Parathyroid adenoma (tissue), 2 donors: ENCODE results near the gene PIGS.

Experiments
- H2AFZ ChIP-seq: fragments of 300-600 bp; sonication (generic); one replicate; pipeline ENCODE4 v1.7.0; 2017; ENCODE audit warnings: antibody characterized with exemption, mild to moderate bottlenecking
- H3K27ac ChIP-seq: fragments of 300-600 bp; sonication (generic); one replicate; pipeline ENCODE4 v1.7.0; 2017
- H3K27me3 ChIP-seq: fragments of 300-600 bp; sonication (generic); one replicate; pipeline ENCODE4 v1.7.0; 2017; ENCODE audit warnings: low read length; ENCODE audit not compliant: control insufficient read depth, insufficient read depth
- H3K36me3 ChIP-seq: fragments of 300-600 bp; sonication (generic); one replicate; pipeline ENCODE4 v1.7.0; 2017; ENCODE audit warnings: low read length; ENCODE audit not compliant: control insufficient read depth, insufficient read depth
- H3K4me1 ChIP-seq: fragments of 300-600 bp; sonication (generic); one replicate; pipeline ENCODE4 v1.7.0; 2017; ENCODE audit warnings: control low read depth
- H3K4me2 ChIP-seq: fragments of 300-600 bp; sonication (generic); one replicate; pipeline ENCODE4 v1.7.0; 2017; ENCODE audit warnings: low read length
- H3K4me3 ChIP-seq: fragments of 300-600 bp; sonication (generic); one replicate; pipeline ENCODE4 v1.7.0; 2017; ENCODE audit warnings: low read depth, low read length
- H3K79me2 ChIP-seq: fragments of 300-600 bp; sonication (generic); one replicate; pipeline ENCODE4 v1.7.0; 2017; ENCODE audit warnings: control low read depth
- H3K9ac ChIP-seq: fragments of 300-600 bp; sonication (generic); one replicate; pipeline ENCODE4 v1.7.0; 2017; ENCODE audit warnings: mild to moderate bottlenecking
- H3K9me3 ChIP-seq: fragments of 300-600 bp; sonication (generic); one replicate; pipeline ENCODE4 v1.7.0; 2017; ENCODE audit warnings: low read length; ENCODE audit not compliant: control insufficient read depth
- TF ChIP-seq, protein P1 (sequence below): fragments of 300-600 bp; sonication (generic); IDR thresholded peaks from one replicate; pipeline ENCODE4 v1.7.0; 2017; ENCODE audit warnings: antibody characterized with exemption, mild to moderate bottlenecking
- donor health status: primary hyperparathyroidism.

Gene PIGS

DNA sequence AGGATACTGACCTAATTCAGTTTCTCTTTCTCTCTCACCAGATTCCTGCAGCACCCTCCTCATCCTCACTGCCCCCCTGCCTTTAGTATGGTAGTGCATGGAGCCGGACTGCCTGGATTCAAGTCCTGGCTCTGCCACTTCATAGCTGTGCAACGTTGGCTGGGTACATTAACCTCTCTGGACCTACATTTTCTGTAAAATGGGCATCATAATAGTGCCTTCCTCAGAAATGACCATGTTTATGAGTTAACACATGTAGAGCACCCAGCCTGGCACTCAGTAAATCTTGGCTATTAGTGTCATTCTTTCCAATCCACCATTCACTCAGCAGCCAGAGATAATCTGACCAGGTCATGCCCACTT, 26.2 kb downstream of the PIGS start:
- Histone ChIP-seq H3K9me3 (no peaks in the 10 kb centered on the region), H3K4me1 (no peaks in the 10 kb centered on the region), H3K4me3 (no peak overlapping the region), H3K79me2 (no peaks in the 10 kb centered on the region), H3K27me3 (no peaks in the 10 kb centered on the region), H3K9ac (no peak overlapping the region), H3K4me2 (no peak overlapping the region), H3K27ac (no peak overlapping the region), H3K36me3 (no peaks in the 10 kb centered on the region), H2AFZ (no peak overlapping the region)
- TF ChIP-seq, protein P1, sequence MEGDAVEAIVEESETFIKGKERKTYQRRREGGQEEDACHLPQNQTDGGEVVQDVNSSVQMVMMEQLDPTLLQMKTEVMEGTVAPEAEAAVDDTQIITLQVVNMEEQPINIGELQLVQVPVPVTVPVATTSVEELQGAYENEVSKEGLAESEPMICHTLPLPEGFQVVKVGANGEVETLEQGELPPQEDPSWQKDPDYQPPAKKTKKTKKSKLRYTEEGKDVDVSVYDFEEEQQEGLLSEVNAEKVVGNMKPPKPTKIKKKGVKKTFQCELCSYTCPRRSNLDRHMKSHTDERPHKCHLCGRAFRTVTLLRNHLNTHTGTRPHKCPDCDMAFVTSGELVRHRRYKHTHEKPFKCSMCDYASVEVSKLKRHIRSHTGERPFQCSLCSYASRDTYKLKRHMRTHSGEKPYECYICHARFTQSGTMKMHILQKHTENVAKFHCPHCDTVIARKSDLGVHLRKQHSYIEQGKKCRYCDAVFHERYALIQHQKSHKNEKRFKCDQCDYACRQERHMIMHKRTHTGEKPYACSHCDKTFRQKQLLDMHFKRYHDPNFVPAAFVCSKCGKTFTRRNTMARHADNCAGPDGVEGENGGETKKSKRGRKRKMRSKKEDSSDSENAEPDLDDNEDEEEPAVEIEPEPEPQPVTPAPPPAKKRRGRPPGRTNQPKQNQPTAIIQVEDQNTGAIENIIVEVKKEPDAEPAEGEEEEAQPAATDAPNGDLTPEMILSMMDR = no peak

DNA sequence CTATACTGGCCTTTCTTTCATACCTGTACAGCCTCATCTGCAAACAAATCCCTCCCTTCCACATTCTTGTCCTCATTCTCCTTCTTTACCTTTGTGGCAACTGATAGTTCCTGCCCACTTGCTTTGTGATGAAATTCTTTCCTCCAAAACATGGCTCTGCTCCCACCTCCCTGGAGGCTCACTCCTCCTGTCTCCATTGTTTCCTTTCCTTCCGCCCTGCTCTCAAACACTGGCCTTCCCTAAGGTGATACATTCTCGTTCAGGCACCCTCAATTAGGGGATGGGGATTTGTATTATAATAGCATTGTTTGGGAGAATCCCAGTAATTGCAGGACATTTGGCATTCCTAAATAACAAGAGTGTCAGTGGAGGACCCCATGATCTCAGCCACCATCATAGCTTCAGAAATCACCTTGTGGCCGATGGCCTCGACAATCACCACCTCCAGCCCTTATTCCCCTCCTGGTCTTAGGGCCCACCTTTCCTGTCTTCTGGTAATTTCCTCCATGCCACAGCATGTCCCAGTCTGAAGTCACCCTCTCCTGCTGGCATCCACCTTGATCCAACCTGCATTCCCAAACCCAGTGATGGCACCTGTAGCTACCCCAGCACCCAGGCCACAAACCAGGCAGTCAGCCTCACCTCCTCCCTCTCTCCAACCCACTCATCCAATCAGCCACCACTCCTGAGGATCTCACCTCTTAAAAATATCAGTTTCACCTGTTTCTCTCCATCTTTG, 26.8 kb downstream of the PIGS start:
- Histone ChIP-seq H3K79me2 (no peaks in the 10 kb centered on the region), H3K36me3 (no peaks in the 10 kb centered on the region), H3K27me3 (no peaks in the 10 kb centered on the region), H3K4me2 (no peak overlapping the region), H3K9me3 (no peaks in the 10 kb centered on the region), H3K4me3 (no peak overlapping the region), H3K4me1 (no peaks in the 10 kb centered on the region), H3K27ac (no peak overlapping the region), H3K9ac (no peak overlapping the region), H2AFZ (no peak overlapping the region)
- TF ChIP-seq, protein P1 = no peak

DNA sequence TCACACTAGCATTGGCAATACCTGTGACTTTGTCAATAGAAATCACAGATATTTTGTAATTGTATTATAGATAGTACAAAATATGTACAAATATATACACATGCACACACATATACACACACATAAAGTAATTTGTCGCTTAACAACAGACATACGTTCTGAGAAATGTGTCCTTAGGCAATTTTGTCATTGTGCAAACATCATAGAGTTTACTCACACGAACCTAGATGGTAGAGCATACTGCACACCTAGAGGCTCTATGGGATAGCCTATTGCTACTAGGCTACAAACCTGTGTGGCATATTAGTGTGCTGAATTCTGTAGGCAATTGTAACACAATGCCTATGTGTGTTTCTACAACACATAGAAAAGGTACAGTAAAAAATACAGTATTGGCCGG, 29.9 kb downstream of the PIGS start:
- no peaks in the 10 kb centered on the region for H3K79me2 ChIP-seq
- H3K4me2 ChIP-seq = no peak overlapping the region
- no peaks in the 10 kb centered on the region for H3K36me3 ChIP-seq
- no peak overlapping the region for H3K27ac ChIP-seq
- H2AFZ ChIP-seq = no peak overlapping the region
- H3K9ac ChIP-seq = no peak overlapping the region
- H3K9me3 ChIP-seq = no peaks in the 10 kb centered on the region
- H3K4me1 ChIP-seq = no peaks in the 10 kb centered on the region
- TF ChIP-seq, protein P1 = no peak
- no peak overlapping the region for H3K4me3 ChIP-seq
- H3K27me3 ChIP-seq = no peaks in the 10 kb centered on the region

DNA sequence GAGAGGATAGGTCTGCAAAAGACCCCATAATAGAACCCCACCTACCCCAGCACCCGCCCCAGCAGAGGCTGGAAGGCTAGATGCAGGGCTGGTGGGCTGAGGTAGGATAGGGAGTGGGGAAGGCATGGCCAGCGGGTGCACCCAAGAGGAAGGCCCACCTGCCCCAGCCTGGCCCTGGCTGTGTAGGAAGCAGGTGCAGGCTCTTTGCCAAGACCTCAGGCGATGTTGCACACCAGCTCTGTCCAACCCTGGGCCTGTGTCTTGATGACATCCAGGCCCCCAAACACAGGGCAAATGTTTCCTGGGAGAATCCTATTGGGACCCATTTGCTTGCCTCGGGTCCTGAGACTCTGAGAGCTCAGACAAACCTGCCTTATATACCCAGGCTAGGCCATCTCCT, 31.1 kb downstream of the PIGS start:
- Histone ChIP-seq H3K36me3 (no peaks in the 10 kb centered on the region), H3K4me1 (no peaks in the 10 kb centered on the region), H2AFZ (no peak overlapping the region), H3K4me2 (no peak overlapping the region), H3K27ac (no peak overlapping the region), H3K27me3 (no peaks in the 10 kb centered on the region), H3K79me2 (no peaks in the 10 kb centered on the region), H3K4me3 (no peak overlapping the region), H3K9me3 (no peaks in the 10 kb centered on the region), H3K9ac (no peak overlapping the region)
- TF ChIP-seq, protein P1 = no peak

DNA sequence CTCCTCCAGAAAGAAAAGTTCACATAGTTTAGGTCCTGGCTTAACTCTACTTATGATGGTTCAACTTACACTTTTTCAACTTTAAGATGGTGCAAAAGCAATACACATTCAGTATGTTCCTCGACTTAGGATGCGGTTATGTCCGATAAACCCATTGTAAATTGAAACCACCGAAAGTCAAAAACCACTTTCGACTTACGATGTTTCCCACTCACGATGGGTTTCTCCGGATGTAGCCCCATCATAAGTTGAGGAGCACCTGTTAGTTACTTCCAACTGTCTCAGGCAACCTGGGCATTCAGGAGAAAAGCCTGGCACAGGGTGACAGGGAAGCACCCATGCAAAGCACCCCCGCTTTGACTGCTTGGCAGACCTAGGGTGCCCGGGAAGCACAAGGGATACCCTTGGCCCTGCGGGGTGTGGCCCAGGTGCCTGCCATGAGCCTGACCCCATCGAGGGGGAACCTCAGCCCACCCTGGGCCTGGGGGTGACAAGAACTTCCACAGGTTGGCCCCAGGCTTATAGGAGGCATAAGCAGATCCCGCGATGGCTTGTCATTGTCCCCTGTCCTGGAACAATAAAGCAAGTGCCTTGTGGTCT, 32.9 kb downstream of the PIGS start:
- Histone ChIP-seq H3K27me3 (no peaks in the 10 kb centered on the region), H3K36me3 (no peaks in the 10 kb centered on the region), H3K9me3 (no peaks in the 10 kb centered on the region), H3K79me2 (no peaks in the 10 kb centered on the region), H3K4me2 (no peak overlapping the region), H3K27ac (no peak overlapping the region), H3K4me3 (no peak overlapping the region), H3K9ac (no peak overlapping the region), H3K4me1 (no peaks in the 10 kb centered on the region), H2AFZ (no peak overlapping the region)
- TF ChIP-seq, protein P1 = no peak
